ENCODE results near the gene ALCAM. TPM values are rescaled to one million over a fixed set of nuclear protein-coding genes. Genes with fewer than 3 reads are reported as not detected.
"Not testable (repeated sequence)": the region's sequence is repeated elsewhere in the genome, so short reads cannot be mapped to it uniquely, and the experiment has no call there.

Gene ALCAM
- polyA plus RNA-seq, 1 donor: 12.1 TPM

DNA sequence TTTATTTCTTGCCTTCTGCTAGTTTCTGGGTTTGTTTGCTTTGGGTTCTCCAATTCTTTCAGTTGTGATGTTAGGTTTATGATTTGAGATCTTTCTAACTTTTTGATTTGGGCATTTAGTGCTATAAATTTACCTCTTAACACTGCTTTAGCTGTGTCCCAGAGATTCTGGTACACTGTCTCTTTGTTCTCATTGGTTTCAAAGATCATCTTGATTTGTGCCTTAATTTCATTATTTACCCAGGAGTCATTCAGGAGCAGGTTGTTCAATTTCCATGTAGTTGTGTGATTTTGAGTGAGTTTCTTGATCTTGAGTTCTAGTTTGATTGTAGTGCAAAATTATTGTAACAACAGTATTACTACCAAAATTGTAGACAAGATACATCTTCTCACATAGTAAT is 25.9 kb downstream of the ALCAM start:
- DNase-seq: not testable (repeated sequence)

DNA sequence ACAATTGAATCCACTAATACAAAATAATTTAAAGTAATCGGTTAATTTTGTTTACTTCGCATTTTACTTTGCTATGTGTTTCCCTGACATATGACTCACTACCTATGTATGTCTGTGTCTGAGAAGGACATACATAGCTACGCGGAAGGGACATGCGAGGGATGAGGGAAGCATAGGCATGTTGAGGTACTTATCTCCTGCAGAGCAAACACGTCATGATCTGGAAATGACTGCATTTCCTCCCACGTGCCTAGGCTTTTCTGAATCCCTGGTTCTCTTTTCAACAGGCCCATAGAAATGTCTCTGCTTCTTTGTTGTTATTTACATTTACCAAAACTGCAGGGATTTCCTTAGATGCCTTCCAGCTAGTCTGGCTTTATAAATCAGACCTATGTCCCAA is 27.5 kb downstream of the ALCAM start:
- DNase-seq: no peak

GRCh38 chr3:105397974-105398373 is 31.3 kb downstream of the ALCAM start:
- DNase-seq: no peak

- no peak for DNase-seq
Measured at GRCh38 chr3:105398437-105398836, 31.7 kb downstream of the ALCAM start.

DNA sequence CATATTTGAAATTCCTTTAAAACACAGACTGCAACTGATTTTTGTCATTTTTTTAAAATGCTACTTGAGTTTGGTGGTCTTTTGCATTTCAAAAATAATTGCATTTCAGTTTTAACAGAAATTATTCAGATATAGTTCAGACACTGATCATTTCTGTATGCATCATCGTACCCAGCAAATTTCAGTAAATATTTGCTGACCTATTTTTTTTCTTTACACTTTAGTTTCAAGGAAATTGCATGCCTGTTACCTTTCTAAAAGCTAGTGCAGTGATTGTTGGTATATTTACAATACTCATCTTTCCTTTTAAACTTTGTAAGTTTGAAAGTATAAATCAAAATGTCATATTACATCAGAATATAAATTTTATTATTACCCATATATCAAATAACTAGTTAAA is 32.4 kb downstream of the ALCAM start:
- no peak for DNase-seq

- DNase-seq: no peak
Measured at GRCh38 chr3:105399611-105400010, 32.9 kb downstream of the ALCAM start.

DNA sequence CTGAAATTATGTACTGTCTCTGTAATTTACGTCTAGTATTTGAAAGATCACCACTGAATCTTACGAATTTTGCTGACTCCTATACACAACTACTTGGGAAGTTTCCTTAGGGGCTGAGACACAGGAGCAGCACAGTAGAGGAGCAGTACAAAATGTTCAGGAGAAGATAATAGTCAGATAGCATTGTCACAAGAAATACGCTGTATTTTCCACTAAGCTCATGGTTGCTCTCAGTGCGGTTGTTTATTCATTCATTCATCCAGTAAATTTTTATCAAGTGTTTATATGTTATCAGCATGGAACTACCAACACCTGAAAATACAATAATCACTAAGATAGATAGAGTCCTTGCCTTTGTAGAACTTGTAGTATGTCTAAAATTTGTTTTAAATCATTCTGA is 34.5 kb downstream of the ALCAM start:
- no peak for DNase-seq

DNA sequence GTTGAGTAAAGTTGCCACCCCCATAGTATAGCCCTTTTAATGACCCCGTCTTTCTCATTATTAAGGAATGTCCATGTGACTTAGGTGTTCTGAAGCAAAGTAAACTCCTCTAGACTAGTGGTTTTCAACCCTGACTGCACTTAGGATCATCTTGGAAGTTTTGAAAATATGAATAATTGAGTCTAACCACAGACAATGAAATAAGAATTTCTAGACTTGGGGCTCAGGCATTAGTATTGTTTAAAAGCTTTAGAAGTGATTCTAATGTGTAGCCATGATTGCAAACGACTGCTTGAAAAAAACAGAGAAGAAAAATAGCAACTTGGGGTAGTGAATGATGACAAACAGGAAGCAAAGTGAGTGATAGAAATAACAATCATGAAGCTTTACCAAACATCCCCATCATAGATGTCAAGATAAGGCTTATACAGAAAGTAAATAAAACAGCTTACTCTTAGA is 35.0 kb downstream of the ALCAM start:
- no peak for DNase-seq

DNA sequence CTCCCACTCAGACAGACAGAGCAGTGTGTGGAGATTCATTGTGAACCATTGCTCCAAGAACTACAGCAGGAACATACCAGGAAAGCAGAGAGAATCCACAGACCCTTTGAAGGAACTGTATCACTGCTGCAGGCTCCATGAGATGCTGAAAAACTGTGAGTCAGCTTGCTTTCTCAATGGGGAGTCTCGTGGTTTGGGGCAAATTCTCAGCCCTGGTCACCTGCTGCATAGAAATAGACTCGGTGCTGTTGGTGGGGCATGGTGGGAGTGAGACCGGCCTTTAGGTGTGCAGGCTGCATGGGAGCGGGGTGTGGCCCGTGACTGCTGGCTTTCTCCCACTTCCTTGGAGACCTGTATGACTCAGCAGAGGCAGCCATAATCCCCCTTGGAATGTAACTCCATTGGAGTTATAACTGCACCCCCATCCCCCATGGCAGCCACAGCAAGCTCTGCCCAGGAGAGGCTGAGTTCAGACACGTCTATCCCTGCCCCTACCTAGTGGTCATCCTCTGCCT is 35.6 kb downstream of the ALCAM start:
- DNase-seq: no peak

GRCh38 chr3:105403034-105403433 is 36.3 kb downstream of the ALCAM start:
- DNase-seq: not testable (repeated sequence)

DNA sequence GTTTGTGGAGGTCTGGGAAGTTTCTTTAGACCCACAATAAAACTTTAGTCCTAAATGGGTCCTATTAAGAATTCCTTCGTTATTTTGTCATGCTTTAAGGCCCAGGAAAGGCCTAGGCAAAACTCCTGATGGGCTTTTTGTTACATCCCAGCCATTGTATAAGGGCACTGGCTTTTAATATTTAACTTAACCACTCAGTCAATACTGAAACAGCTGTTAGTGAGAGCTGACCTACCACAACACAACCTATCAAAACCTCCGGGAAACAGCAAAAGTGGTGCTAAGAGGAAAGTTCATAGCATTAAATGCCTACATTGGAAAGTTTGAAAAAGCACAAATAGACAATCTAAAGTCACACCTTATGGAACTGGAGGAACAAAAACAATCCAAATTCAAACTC is 39.6 kb downstream of the ALCAM start:
- no peak for DNase-seq

DNA sequence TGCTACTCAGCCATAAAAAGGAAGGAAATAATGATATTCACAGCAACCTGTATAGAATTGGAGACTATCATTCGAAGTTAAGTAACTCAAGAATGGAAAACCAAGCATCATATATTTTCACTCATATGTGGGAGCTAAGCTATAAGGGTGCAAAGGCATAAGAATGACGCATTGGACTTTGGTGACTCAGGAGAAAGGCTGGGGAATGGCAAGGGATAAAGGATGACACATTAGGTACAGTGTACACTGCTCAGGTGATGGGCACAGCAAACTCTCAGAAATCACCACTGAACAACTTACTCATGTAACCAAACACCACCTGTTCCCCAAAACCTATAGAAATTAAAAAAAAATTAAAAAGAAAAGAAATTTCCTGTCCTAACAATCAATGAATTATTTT is 42.7 kb downstream of the ALCAM start:
- DNase-seq: no peak

DNA sequence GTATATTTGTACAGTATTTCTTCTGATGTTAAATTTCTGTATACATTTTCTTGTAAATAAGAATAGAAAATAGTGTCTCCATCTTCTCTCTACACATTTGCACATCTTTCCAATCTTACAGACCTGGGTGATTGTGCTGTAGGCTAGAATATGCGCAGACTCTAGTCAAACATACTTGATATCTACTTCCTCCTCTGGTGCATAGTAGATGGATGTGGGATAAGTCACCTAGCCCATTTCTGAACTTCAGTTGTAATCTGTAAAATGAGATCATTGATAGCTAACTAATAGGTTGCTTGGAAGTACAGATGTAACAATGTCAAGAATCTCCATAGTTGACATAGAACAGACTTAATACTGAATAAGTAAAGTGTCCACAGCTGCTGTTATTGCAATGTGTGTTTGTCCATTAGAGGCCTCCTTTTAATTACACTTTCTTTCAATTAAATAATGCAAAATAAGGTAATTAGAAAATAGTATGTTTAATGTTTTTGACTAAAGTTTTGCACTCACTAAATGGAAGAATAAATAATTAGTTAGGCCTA is 46.7 kb downstream of the ALCAM start:
- no peak for DNase-seq

DNA sequence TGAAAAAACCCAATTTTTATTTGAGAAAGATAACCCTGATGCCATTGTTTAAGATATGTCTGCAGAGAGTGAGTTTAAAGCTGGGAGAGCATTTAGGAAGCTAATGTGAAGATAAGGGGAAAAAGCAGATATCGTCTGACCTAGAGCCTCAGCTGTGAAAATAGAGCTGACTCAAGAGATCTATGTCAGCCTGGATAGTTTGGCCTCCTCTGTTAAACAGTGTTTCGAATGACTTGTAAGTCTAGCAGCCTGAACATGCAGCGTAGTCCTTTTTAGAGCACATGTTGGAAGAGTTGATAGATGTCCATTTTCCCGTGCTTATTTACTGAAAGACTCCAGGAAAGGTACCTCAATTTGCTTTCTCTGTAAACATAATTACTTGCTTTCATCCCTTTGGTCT is 48.1 kb downstream of the ALCAM start:
- DNase-seq: no peak

GRCh38 chr3:105415951-105416350 is 49.2 kb downstream of the ALCAM start:
- no peak for DNase-seq

- DNase-seq: no peak
Measured at GRCh38 chr3:105417525-105418289, 51.0 kb downstream of the ALCAM start.

DNA sequence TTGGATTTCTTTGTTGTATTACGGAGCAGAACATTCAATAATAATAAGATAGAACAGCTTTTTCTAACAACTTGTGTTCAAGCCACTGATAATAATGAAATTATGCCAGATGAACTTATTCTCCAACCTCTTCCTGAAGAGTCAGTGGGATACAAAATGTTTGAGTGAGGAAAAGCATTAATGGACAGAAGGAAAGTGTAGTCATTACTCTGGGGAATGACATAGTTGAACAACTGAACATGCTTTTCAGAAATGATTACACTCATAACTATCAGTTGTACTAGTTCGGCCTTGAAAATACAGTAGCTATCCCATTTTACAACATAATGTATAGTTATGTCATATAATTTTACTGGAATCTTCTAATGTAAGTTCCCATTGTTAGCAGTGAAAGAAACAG is 55.9 kb downstream of the ALCAM start:
- no peak for DNase-seq

GRCh38 chr3:105423397-105423796 is 56.7 kb downstream of the ALCAM start:
- no peak for DNase-seq

DNA sequence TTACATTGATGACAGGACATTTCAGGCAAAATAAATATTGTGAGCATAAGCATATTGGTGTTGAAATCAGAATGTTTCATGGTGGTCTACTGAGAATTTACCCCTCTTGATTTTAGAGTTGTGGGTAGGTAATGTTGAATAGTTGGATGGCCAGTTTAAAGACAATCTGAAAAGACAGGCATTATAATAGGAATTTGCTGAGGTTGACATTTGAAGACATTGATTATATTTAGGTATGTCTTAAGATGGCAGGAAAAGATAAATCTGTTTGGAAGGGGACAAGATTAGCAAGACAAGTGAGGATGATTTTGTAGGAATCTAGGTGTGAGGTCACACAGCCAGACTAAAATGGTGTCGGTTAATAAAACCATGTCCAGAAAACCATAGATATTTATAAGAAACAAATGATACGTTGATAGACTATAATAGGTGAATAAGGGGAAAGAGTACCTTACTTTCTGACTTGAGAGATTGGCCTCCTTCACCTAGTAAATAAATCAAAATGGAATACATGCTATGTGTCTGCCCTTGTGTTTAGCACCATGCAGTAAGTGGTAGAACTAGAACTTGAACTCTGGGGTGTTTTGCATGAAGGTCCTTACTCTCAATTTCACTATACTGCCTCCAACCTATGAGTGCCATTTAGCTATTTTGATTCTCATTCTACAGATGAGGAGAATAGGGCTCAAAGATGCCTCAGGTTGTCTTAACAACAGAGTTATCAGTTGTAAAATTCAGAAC is 57.9 kb downstream of the ALCAM start:
- DNase-seq: no peak

DNA sequence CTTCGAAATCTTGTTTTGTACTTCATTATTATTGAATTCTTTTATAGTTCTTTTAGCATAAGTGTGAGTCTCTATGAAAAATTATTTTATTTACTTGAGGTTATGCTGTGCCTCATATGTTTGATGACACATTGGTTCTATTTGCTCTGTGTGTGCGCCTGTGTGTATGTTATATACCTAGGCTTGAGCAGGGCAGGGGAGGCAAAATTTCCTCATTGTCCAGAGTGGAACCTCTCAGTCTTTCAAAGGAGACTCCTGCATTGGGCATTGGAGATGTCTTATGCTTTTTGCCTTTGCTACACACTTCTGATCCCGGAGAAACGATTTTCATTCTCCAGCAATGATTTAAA is 58.4 kb downstream of the ALCAM start:
- no peak for DNase-seq

DNA sequence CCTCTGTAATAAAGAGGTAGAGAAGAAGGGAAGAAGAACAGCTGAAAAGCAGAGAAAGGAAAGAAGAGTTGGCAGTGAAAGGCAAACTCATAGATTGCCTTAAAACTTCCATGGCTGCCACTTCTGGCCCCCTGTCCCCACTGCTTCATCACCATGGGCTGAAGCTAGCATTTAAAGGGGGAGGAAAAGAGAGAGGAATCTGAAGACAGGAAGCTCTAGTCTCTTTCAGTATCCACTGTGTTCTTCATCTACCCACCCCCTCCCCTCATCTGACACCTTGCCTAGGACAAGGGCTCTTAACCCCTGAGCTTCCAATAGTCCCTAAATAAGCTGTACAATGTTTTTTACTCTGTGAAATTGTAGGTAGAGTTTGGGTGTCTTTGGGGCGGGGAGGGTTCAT is 60.6 kb downstream of the ALCAM start:
- DNase-seq: no peak

DNA sequence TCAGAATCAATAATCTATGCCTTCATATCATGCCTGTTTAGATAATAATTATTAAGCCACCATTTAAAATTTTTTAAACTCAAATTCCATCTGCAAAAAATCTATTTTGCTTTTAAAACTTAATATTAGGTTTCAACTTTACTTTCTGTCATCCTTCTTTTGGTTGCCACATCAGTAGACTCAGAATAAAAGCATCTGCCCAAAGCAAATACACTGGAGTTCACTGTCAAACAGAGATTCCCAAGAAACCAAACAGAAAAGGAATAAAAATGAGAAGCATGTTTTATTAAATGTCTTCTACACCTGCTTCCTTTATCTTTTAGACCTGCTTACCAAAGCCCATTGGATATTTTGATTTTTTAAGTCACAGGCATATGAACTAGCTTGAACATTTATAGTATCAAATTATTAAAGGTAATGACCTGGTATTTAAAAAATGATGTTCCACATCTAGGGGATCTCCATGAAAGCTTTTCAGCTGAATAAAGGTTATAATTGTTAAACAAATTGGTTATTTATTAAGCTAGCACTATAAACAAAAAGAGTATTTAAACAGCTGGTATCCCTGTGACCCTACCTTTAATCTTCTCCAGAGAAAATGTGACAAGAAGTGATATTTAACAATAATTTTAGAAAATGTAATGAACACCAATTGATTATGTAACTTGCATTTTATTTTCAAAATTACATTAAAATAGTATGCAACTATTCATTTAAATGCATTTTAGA is 62.5 kb downstream of the ALCAM start:
- no peak for DNase-seq

DNA sequence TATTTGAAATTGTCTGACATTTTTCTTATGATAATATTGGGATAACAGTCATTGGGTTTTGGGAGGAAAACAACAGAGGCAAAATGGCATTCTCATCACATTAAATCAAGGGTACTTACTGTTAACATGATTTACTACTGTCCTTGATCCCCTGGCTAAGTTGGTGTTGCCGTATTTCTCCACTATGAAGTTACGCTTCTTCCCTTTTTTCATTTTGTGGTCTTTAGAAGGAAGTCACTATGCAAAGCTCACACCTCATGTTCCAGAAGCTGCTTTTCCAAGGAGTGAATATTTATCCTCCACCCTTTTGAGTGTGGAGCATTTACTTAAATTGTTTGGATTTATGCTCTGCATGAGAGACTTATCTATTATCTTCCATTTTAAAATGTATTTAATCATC is 63.7 kb downstream of the ALCAM start:
- no peak for DNase-seq
